Aorta (tissue), 5 donors: Measurements from ENCODE around the gene SLC6A17. TPM values are rescaled to one million over a fixed set of nuclear protein-coding genes. Genes with fewer than 3 reads are reported as not detected.

Source experiments
- ATAC-seq: fragments of 200-7000 bp; cut with Tn5 transposase; one replicate; pipeline ENCODE4 v1.9.1; 2022; ENCODE audit warnings: moderate library complexity; ENCODE audit not compliant: low FRiP score
- DNase-seq, 2 donors: peaks; one replicate each; pipeline ENCODE4 v3.0.0-alpha.2; 2020
- H3K27ac ChIP-seq, 2 donors: one replicate each; pipeline ENCODE4 v1.5.1; 2013; ENCODE audit warnings: low read length in 2 of 2, mild to moderate bottlenecking in 2 of 2, moderate library complexity in 2 of 2, control low read depth in 1 of 2, inconsistent platforms in 1 of 2, low read depth in 1 of 2
- H3K27me3 ChIP-seq, 2 donors: one replicate each; pipeline ENCODE4 v1.6.1; 2013; ENCODE audit warnings: control low read depth in 1 of 2, low read length in 1 of 2, mild to moderate bottlenecking in 1 of 2, moderate library complexity in 1 of 2; ENCODE audit not compliant: insufficient read depth in 2 of 2, control insufficient read depth in 1 of 2
- H3K36me3 ChIP-seq, 2 donors: one replicate each; pipeline ENCODE4 v1.6.1; 2013; ENCODE audit warnings: control low read depth in 1 of 2, low read length in 1 of 2, mild to moderate bottlenecking in 1 of 2; ENCODE audit not compliant: insufficient read depth in 2 of 2, control insufficient read depth in 1 of 2
- H3K4me1 ChIP-seq, 2 donors: one replicate each; pipeline ENCODE4 v1.6.1; 2013; ENCODE audit warnings: low read length in 2 of 2, control low read depth in 1 of 2, mild to moderate bottlenecking in 1 of 2, moderate library complexity in 1 of 2; ENCODE audit not compliant: insufficient read depth in 2 of 2, control insufficient read depth in 1 of 2
- H3K4me3 ChIP-seq, 2 donors: one replicate each; pipeline ENCODE4 v1.5.1; 2013; ENCODE audit warnings: low read length in 2 of 2, control low read depth in 1 of 2, mild to moderate bottlenecking in 1 of 2
- H3K9me3 ChIP-seq: one replicate; pipeline ENCODE4 v1.6.1; 2013; ENCODE audit warnings: mild to moderate bottlenecking, low read length; ENCODE audit not compliant: control insufficient read depth
- WGBS, 2 donors: extraction: QIAGEN DNeasy Blood & Tissue Kit; methylation state at CpG; one replicate each; pipeline ENCODE4 v1.1.7; 2013; 5-methylcytosine and 5-hydroxymethylcytosine counted together
- intact Hi-C, 2 donors: fragments of 100-400 bp; cut with DNase I; formaldehyde crosslinking; loops; one replicate each; pipeline versions ENCODE4 v1.14.2 to v1.15.0; 2022
- polyA plus RNA-seq, 2 donors: library from polyadenylated mRNA; stranded (reverse); fragments of 200-250 nt; gene quantifications; one replicate each; pipeline ENCODE4 v1.2.3, GENCODE V29; 2013
- total RNA-seq, 2 donors: library from RNA; stranded (reverse); fragmentation: NEBNext Ultra II Directional; extraction: Animal tissue kit (Norgen Biotek cat#: 25700); gene quantifications; one replicate each; pipeline ENCODE4 v1.2.1, GENCODE V29; 2021
- donor health status: healthy with polysubstance abuse.
- donor health status: Bipolar disorder and iron deficiency.
- donor health status: DM: no; HTN: no; CAD: no.
- donor health status: DM: no; HTN: no; CAD: no.
- donor health status: DM: yes; HTN: yes; CAD: no.

SLC6A17 gene
- total and polyA plus RNA-seq, 4 donors = 0.18 to 0.49 (median 0.21) TPM; not detected in 1

GRCh38 chr1:110188035-110188618 is 37.8 kb downstream of the SLC6A17 start:
- WGBS, 2 donors = 14 to 16% methylated on average over 6 of the region's 6 CpGs
- no peak overlapping the region for H3K4me3 ChIP-seq
- intact Hi-C loops = no loop called here
- H3K4me1 ChIP-seq = peaks cover 0 to 4% of the 10 kb centered on the region in 2 donors
- H3K9me3 ChIP-seq = no peaks in the 10 kb centered on the region
- ATAC-seq = no peak
- H3K27me3 ChIP-seq = no peaks in the 10 kb centered on the region
- peak overlapping the region; percentile 38 to 86 for H3K27ac ChIP-seq
- peak in 1 of 2 donors; percentile 37 for DNase-seq
- H3K36me3 ChIP-seq = no peaks in the 10 kb centered on the region

GRCh38 chr1:110189181-110189580 is 38.9 kb downstream of the SLC6A17 start:
- peak overlapping the region; percentile 38 to 86 for H3K27ac ChIP-seq
- intact Hi-C loops = no loop called here
- no peaks in the 10 kb centered on the region for H3K9me3 ChIP-seq
- no peaks in the 10 kb centered on the region for H3K36me3 ChIP-seq
- no peaks in the 10 kb centered on the region for H3K27me3 ChIP-seq
- no peak for DNase-seq
- H3K4me3 ChIP-seq = no peak overlapping the region
- H3K4me1 ChIP-seq = peaks cover 0 to 4% of the 10 kb centered on the region in 2 donors
- WGBS, 2 donors = 84 to 92% methylated on average over 6 of the region's 6 CpGs
- no peak for ATAC-seq

GRCh38 chr1:110190282-110190929 is 40.1 kb downstream of the SLC6A17 start:
- Histone ChIP-seq H3K27ac (no peak overlapping the region), H3K4me3 (no peak overlapping the region), H3K27me3 (no peaks in the 10 kb centered on the region), H3K9me3 (no peaks in the 10 kb centered on the region), H3K36me3 (no peaks in the 10 kb centered on the region), H3K4me1 (peaks cover 0 to 4% of the 10 kb centered on the region in 2 donors)
- peak in 1 of 2 donors; percentile 70 for DNase-seq
- no peak for ATAC-seq
- intact Hi-C loops = no loop called here
- 39 to 43% methylated on average over 8 of the region's 8 CpGs for WGBS, 2 donors

GRCh38 chr1:110192541-110192940 is 42.2 kb downstream of the SLC6A17 start:
- H3K27ac ChIP-seq = no peak overlapping the region
- H3K4me3 ChIP-seq = no peak overlapping the region
- H3K36me3 ChIP-seq = no peaks in the 10 kb centered on the region
- H3K9me3 ChIP-seq = no peaks in the 10 kb centered on the region
- H3K4me1 ChIP-seq = peaks cover 0 to 4% of the 10 kb centered on the region in 2 donors
- DNase-seq (no peak), ATAC-seq (no peak)
- H3K27me3 ChIP-seq = no peaks in the 10 kb centered on the region
- intact Hi-C loops = no loop called here
- WGBS, 2 donors = 93 to 97% methylated on average over 8 of the region's 8 CpGs

GRCh38 chr1:110195196-110195595 is 44.9 kb downstream of the SLC6A17 start:
- Histone ChIP-seq H3K27me3 (no peaks in the 10 kb centered on the region), H3K9me3 (no peaks in the 10 kb centered on the region), H3K4me1 (no peaks in the 10 kb centered on the region), H3K4me3 (no peak overlapping the region), H3K27ac (no peak overlapping the region), H3K36me3 (no peaks in the 10 kb centered on the region)
- DNase-seq = no peak
- no peak for ATAC-seq
- intact Hi-C loops = no loop called here
- WGBS, 2 donors = 90 to 93% methylated on average over 8 to 10 of the region's 10 CpGs

- DNase-seq (no peak), ATAC-seq (no peak)
- no peaks in the 10 kb centered on the region for H3K36me3 ChIP-seq
- H3K9me3 ChIP-seq = no peaks in the 10 kb centered on the region
- 63 to 68% methylated on average over 12 of the region's 12 CpGs for WGBS, 2 donors
- no peak overlapping the region for H3K27ac ChIP-seq
- H3K4me1 ChIP-seq = no peaks in the 10 kb centered on the region
- H3K4me3 ChIP-seq = no peak overlapping the region
- no peaks in the 10 kb centered on the region for H3K27me3 ChIP-seq
- intact Hi-C loops = no loop called here
These were observed 46.8 kb downstream of the SLC6A17 start for GRCh38 chr1:110196917-110197765.

- WGBS, 2 donors = 95 to 97% methylated on average over 19 to 23 of the region's 23 CpGs
- H3K4me1 ChIP-seq = no peaks in the 10 kb centered on the region
- H3K27me3 ChIP-seq = no peaks in the 10 kb centered on the region
- no peak overlapping the region for H3K27ac ChIP-seq
- ATAC-seq (no peak), DNase-seq (no peak)
- intact Hi-C loops = no loop called here
- H3K36me3 ChIP-seq = no peaks in the 10 kb centered on the region
- no peak overlapping the region for H3K4me3 ChIP-seq
- no peaks in the 10 kb centered on the region for H3K9me3 ChIP-seq
These were observed 47.8 kb downstream of the SLC6A17 start for GRCh38 chr1:110197905-110198629.

GRCh38 chr1:110198746-110199145 is 48.5 kb downstream of the SLC6A17 start:
- intact Hi-C loops = no loop called here
- Histone ChIP-seq H3K9me3 (no peaks in the 10 kb centered on the region), H3K27ac (no peak overlapping the region), H3K4me1 (no peaks in the 10 kb centered on the region), H3K4me3 (no peak overlapping the region), H3K27me3 (no peaks in the 10 kb centered on the region), H3K36me3 (no peaks in the 10 kb centered on the region)
- WGBS, 2 donors = 94 to 95% methylated on average over 2 of the region's 2 CpGs
- ATAC-seq = no peak
- no peak for DNase-seq
